NCI-H1048 (cell line): ENCODE measurements around the gene FBXW11.

Experiments used
- DNase-seq: peaks from one replicate; lab custom pipeline; 2025; lab: John Stamatoyannopoulos, UW

Gene FBXW11

GRCh38 chr5:171865471-171865870 is 141.0 kb downstream of the FBXW11 start:
- no peak for DNase-seq

GRCh38 chr5:171863935-171864334 is 142.5 kb downstream of the FBXW11 start:
- DNase-seq: no peak

- DNase-seq: no peak
These were observed 143.8 kb downstream of the FBXW11 start for GRCh38 chr5:171862624-171863023.

- no peak for DNase-seq
These were observed 145.1 kb downstream of the FBXW11 start for GRCh38 chr5:171861381-171861780.

GRCh38 chr5:171858303-171858702 is 148.1 kb downstream of the FBXW11 start:
- no peak for DNase-seq

- DNase-seq: no peak
These were observed 149.0 kb downstream of the FBXW11 start for GRCh38 chr5:171857489-171857876.

- no peak for DNase-seq
These were observed 150.4 kb downstream of the FBXW11 start for GRCh38 chr5:171855798-171856763.

GRCh38 chr5:171855265-171855664 is 151.2 kb downstream of the FBXW11 start:
- no peak for DNase-seq

- DNase-seq: no peak
These were observed 154.2 kb downstream of the FBXW11 start for GRCh38 chr5:171852255-171852681.

GRCh38 chr5:171851251-171851650 is 155.2 kb downstream of the FBXW11 start:
- no peak for DNase-seq

- no peak for DNase-seq
These were observed 156.0 kb downstream of the FBXW11 start for GRCh38 chr5:171850324-171850947.

GRCh38 chr5:171849585-171850323 is 156.7 kb downstream of the FBXW11 start:
- DNase-seq: no peak

- no peak for DNase-seq
These were observed 157.4 kb downstream of the FBXW11 start for GRCh38 chr5:171848911-171849520.

GRCh38 chr5:171848486-171848885 is 158.0 kb downstream of the FBXW11 start:
- no peak for DNase-seq

- no peak for DNase-seq
These were observed 158.4 kb downstream of the FBXW11 start for GRCh38 chr5:171848006-171848405.

GRCh38 chr5:171847026-171847425 is 159.4 kb downstream of the FBXW11 start:
- DNase-seq: no peak

- no peak for DNase-seq
These were observed 160.1 kb downstream of the FBXW11 start for GRCh38 chr5:171846323-171846722.

- no peak for DNase-seq
These were observed 160.6 kb downstream of the FBXW11 start for GRCh38 chr5:171845857-171846256.

- DNase-seq: no peak
These were observed 161.3 kb downstream of the FBXW11 start for GRCh38 chr5:171845040-171845630.

GRCh38 chr5:171842777-171843328 is 163.6 kb downstream of the FBXW11 start:
- DNase-seq: no peak
